ENCODE results near the gene POLR3G.

DNA sequence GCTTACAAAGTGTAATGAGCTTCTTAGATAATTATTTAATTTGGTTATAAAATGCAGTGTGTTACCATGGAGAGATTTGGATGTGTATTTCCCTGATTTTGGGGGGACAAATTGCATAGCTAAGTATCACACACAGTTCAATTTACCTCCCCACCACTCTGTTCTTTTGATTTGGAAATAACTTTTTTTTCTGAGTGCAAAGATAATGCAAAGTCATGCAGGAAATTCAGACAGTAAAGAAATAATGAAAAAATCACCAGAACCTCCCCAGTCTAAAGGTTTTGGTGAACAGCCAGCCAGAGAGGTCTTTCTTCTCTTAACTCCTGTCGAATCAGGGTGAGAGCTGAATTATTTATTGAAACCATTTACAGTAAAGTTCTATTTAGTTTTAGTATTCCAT, 87.1 kb downstream of the POLR3G start:
- TF ChIP-seq, protein P1, sequence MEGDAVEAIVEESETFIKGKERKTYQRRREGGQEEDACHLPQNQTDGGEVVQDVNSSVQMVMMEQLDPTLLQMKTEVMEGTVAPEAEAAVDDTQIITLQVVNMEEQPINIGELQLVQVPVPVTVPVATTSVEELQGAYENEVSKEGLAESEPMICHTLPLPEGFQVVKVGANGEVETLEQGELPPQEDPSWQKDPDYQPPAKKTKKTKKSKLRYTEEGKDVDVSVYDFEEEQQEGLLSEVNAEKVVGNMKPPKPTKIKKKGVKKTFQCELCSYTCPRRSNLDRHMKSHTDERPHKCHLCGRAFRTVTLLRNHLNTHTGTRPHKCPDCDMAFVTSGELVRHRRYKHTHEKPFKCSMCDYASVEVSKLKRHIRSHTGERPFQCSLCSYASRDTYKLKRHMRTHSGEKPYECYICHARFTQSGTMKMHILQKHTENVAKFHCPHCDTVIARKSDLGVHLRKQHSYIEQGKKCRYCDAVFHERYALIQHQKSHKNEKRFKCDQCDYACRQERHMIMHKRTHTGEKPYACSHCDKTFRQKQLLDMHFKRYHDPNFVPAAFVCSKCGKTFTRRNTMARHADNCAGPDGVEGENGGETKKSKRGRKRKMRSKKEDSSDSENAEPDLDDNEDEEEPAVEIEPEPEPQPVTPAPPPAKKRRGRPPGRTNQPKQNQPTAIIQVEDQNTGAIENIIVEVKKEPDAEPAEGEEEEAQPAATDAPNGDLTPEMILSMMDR (IDR thresholded peaks at IDR 0.05): no peak
- no peak for TF ChIP-seq POLR2AphosphoS5 (IDR thresholded peaks at IDR 0.05; ENCODE audit: insufficient read depth in 1 of 2, low read depth in 1 of 2)

Data from vagina (tissue), 2 donors.